Lung (tissue), 12 donors: ENCODE results near the gene DHRSX. TPM values are rescaled to one million over a fixed set of nuclear protein-coding genes. Genes with fewer than 3 reads are reported as not detected.

ENCODE experiments used
- ATAC-seq: fragments of 200-7000 bp; cut with Tn5 transposase; one replicate; pipeline ENCODE4 v1.9.1; 2020; ENCODE audit warnings: moderate number of reproducible peaks; ENCODE audit not compliant: insufficient read depth, low FRiP score
- DNase-seq, 3 donors: peaks; one replicate each; pipeline ENCODE4 v3.0.0-alpha.2; 2013 to 2017
- H3K27ac ChIP-seq, 2 donors: one replicate each; pipeline ENCODE4 v1.5.1; 2013; ENCODE audit warnings: mild to moderate bottlenecking in 2 of 2, moderate library complexity in 2 of 2, control low read depth in 1 of 2, inconsistent platforms in 1 of 2, low read depth in 1 of 2, low read length in 1 of 2
- H3K27me3 ChIP-seq, 3 donors: one replicate each; pipeline ENCODE4 v1.5.1; 2013; ENCODE audit warnings: low read length in 2 of 3; ENCODE audit not compliant: control insufficient read depth in 3 of 3, insufficient read depth in 3 of 3
- H3K36me3 ChIP-seq, 4 donors: one replicate each; pipeline ENCODE4 v1.5.1; 2013; ENCODE audit warnings: low read length in 4 of 4, mild to moderate bottlenecking in 1 of 4, moderate library complexity in 1 of 4; ENCODE audit not compliant: control insufficient read depth in 4 of 4, insufficient read depth in 4 of 4
- H3K4me1 ChIP-seq, 5 donors: one replicate each; pipeline ENCODE4 v1.5.1; 2013; ENCODE audit warnings: low read length in 5 of 5, mild to moderate bottlenecking in 2 of 5, moderate library complexity in 1 of 5; ENCODE audit not compliant: control insufficient read depth in 5 of 5, insufficient read depth in 5 of 5
- H3K4me3 ChIP-seq: one replicate; pipeline ENCODE4 v1.5.1; 2013; ENCODE audit warnings: mild to moderate bottlenecking, control low read depth, moderate library complexity
- H3K9ac ChIP-seq, 2 donors: one replicate each; pipeline ENCODE4 v1.5.1; 2013; ENCODE audit warnings: low read length in 2 of 2, control low read depth in 1 of 2; ENCODE audit not compliant: insufficient read depth in 1 of 2
- H3K9me3 ChIP-seq, 4 donors: one replicate each; pipeline ENCODE4 v1.5.1; 2013; ENCODE audit warnings: low read length in 3 of 4, mild to moderate bottlenecking in 1 of 4, moderate library complexity in 1 of 4; ENCODE audit not compliant: control insufficient read depth in 4 of 4, insufficient read depth in 3 of 4
- WGBS, 2 donors: extraction: QIAGEN DNeasy Blood & Tissue Kit; methylation state at CpG; one replicate each; pipeline ENCODE4 v1.1.7; 2013; 5-methylcytosine and 5-hydroxymethylcytosine counted together
- polyA plus RNA-seq, 2 donors: library from polyadenylated mRNA; stranded (reverse); fragments of 200-250 nt; gene quantifications; one replicate each; pipeline ENCODE4 v1.2.1, GENCODE V29; 2013
- total RNA-seq, 2 donors: library from RNA; depleted of rRNA in 1 of 2; stranded (reverse); fragments of >200 nt in 1 of 2; gene quantifications; one replicate each; pipeline ENCODE4 v1.2.1, GENCODE V29; 2014 to 2021
- TF ChIP-seq, protein P1 (sequence below): IDR thresholded peaks from 2 replicates; pipeline ENCODE4 v1.5.1; 2012; ENCODE audit warnings: mild to moderate bottlenecking; ENCODE audit errors: control extremely low read depth, extremely low read depth
- donor health status: control.
- donor health status: control.
- donor health status: Bipolar disorder and iron deficiency.
- donor health status: healthy.
- donor health status: DM: yes; HTN: yes; CAD: no.

DHRSX gene
- total and polyA plus RNA-seq, 4 donors = 7.0 to 26.3 (median 18.9) TPM

DNA sequence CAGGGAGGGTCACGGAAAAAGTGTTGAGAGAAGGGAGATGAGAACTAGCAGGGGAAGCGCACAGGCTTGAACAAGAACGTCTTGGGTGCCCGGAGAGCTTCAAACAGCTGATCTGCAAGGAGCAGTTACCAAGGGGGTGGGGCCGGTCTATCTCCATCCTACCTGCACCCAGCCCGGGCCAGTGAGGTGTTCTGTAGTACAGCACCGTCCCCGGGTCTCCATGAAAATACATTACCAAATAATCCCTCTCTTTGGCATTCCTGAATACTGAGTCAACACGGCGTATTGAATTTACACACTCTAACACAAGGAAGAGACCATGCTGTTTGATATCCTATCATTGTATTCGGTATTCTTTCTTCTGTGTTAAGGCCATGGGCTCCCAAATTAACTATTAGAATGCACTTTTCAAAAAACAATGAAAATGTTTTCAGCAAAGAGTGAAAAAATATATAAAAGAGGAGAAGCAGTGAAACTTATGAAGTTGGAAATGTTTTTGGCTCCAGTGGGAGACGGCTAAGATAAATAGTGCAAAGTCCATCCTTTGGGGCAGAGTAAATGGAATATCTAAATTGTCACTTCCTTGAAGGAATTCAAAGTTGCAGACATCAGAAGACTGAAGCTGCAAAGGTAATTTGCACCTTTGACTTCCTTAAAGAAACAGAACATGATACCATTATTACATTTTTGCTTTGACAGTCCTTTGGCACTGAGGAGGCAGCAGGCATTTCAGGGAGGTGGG lies 90.3 kb downstream of the DHRSX start:
- no peak for DNase-seq
- Histone ChIP-seq H3K4me3 (no peak overlapping the region), H3K4me1 (no peaks in the 10 kb centered on the region), H3K27ac (no peak overlapping the region), H3K9ac (no peak overlapping the region), H3K36me3 (peaks cover 8 to 13% (median 11%) of the 10 kb centered on the region in 4 donors), H3K9me3 (peaks cover 0 to 9% (median 4%) of the 10 kb centered on the region in 4 donors), H3K27me3 (no peaks in the 10 kb centered on the region)
- TF ChIP-seq, protein P1, sequence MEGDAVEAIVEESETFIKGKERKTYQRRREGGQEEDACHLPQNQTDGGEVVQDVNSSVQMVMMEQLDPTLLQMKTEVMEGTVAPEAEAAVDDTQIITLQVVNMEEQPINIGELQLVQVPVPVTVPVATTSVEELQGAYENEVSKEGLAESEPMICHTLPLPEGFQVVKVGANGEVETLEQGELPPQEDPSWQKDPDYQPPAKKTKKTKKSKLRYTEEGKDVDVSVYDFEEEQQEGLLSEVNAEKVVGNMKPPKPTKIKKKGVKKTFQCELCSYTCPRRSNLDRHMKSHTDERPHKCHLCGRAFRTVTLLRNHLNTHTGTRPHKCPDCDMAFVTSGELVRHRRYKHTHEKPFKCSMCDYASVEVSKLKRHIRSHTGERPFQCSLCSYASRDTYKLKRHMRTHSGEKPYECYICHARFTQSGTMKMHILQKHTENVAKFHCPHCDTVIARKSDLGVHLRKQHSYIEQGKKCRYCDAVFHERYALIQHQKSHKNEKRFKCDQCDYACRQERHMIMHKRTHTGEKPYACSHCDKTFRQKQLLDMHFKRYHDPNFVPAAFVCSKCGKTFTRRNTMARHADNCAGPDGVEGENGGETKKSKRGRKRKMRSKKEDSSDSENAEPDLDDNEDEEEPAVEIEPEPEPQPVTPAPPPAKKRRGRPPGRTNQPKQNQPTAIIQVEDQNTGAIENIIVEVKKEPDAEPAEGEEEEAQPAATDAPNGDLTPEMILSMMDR = no peak
- ATAC-seq = no peak
- WGBS, 2 donors = 88 to 93% methylated on average over 12 of the region's 12 CpGs

GRCh38 chrX:2409796-2410195 lies 91.0 kb downstream of the DHRSX start:
- ATAC-seq (no peak), DNase-seq (no peak)
- TF ChIP-seq, protein P1 = no peak
- peaks cover 0 to 9% (median 4%) of the 10 kb centered on the region in 4 donors for H3K9me3 ChIP-seq
- H3K36me3 ChIP-seq = peaks cover 8 to 13% (median 11%) of the 10 kb centered on the region in 4 donors
- no peaks in the 10 kb centered on the region for H3K27me3 ChIP-seq
- no peak overlapping the region for H3K4me3 ChIP-seq
- H3K9ac ChIP-seq = no peak overlapping the region
- H3K27ac ChIP-seq = no peak overlapping the region
- 96 to 99% methylated on average over 8 of the region's 8 CpGs for WGBS, 2 donors
- no peaks in the 10 kb centered on the region for H3K4me1 ChIP-seq

- H3K4me3 ChIP-seq = no peak overlapping the region
- TF ChIP-seq, protein P1 = no peak
- WGBS, 2 donors = 91 to 93% methylated on average over 9 of the region's 9 CpGs
- no peaks in the 10 kb centered on the region for H3K27me3 ChIP-seq
- H3K9ac ChIP-seq = no peak overlapping the region
- peaks cover 8 to 13% (median 11%) of the 10 kb centered on the region in 4 donors for H3K36me3 ChIP-seq
- no peak for ATAC-seq
- H3K4me1 ChIP-seq = no peaks in the 10 kb centered on the region
- no peak overlapping the region for H3K27ac ChIP-seq
- H3K9me3 ChIP-seq = peaks cover 0 to 9% (median 4%) of the 10 kb centered on the region in 4 donors
- no peak for DNase-seq
Measured at GRCh38 chrX:2408856-2409255, 91.9 kb downstream of the DHRSX start.
